Femur (tissue), 1 donor: ENCODE results near the gene PAK5.
A peak's percentile ranks its signal among the peaks of the same experiment; 100 is the strongest.

Experiments used
- DNase-seq: peaks from one replicate; pipeline ENCODE4 v3.0.0-alpha.2; 2017

The PAK5 gene

GRCh38 chr20:9838378-9839295 is at the start of gene PAK5:
PAK5 (minus strand) TSS chr20:9839076; CDS start chr20:9644328, 194,748 bp downstream.
- DNase-seq = peak; percentile 79

- DNase-seq = no peak
Observed at GRCh38 chr20:9887706-9888105, 48.8 kb upstream of the PAK5 start.

- no peak for DNase-seq
Observed at GRCh38 chr20:9886227-9886626, 47.4 kb upstream of the PAK5 start.

GRCh38 chr20:9884666-9885065 is 45.8 kb upstream of the PAK5 start:
- DNase-seq = no peak

GRCh38 chr20:9884061-9884460 is 45.2 kb upstream of the PAK5 start:
- DNase-seq = no peak

GRCh38 chr20:9877932-9878495 is 39.1 kb upstream of the PAK5 start:
- DNase-seq = no peak

GRCh38 chr20:9867196-9867980 is 28.5 kb upstream of the PAK5 start:
- no peak for DNase-seq

GRCh38 chr20:9852566-9852965 is 13.7 kb upstream of the PAK5 start:
- no peak for DNase-seq

GRCh38 chr20:9839626-9840025 is 750 bp upstream of the PAK5 start:
- DNase-seq = no peak

- no peak for DNase-seq
Observed at GRCh38 chr20:9838035-9838377, 870 bp downstream of the PAK5 start.

GRCh38 chr20:9837634-9838033 is 1.2 kb downstream of the PAK5 start:
- no peak for DNase-seq

- DNase-seq = no peak
Observed at GRCh38 chr20:9835302-9835701, 3.6 kb downstream of the PAK5 start.

GRCh38 chr20:9831032-9831431 is 7.8 kb downstream of the PAK5 start:
- no peak for DNase-seq

GRCh38 chr20:9829835-9830234 is 9.0 kb downstream of the PAK5 start:
- no peak for DNase-seq

GRCh38 chr20:9817654-9818053 is 21.2 kb downstream of the PAK5 start:
- no peak for DNase-seq

- no peak for DNase-seq
Observed at GRCh38 chr20:9815632-9816031, 23.2 kb downstream of the PAK5 start.

GRCh38 chr20:9810738-9811137 is 28.1 kb downstream of the PAK5 start:
- DNase-seq = no peak

GRCh38 chr20:9809271-9809670 is 29.6 kb downstream of the PAK5 start:
- no peak for DNase-seq

GRCh38 chr20:9808166-9808565 is 30.7 kb downstream of the PAK5 start:
- no peak for DNase-seq

GRCh38 chr20:9807136-9807535 is 31.7 kb downstream of the PAK5 start:
- no peak for DNase-seq

- DNase-seq = no peak
Observed at GRCh38 chr20:9800421-9800820, 38.5 kb downstream of the PAK5 start.

GRCh38 chr20:9794831-9795230 is 44.0 kb downstream of the PAK5 start:
- DNase-seq = no peak

- DNase-seq = no peak
Observed at GRCh38 chr20:9792674-9793073, 46.2 kb downstream of the PAK5 start.

- DNase-seq = no peak
Observed at GRCh38 chr20:9789131-9789530, 49.7 kb downstream of the PAK5 start.
